Panc1 (cell line): Measurements from ENCODE around the gene LSM12. TPM values are rescaled to one million over a fixed set of nuclear protein-coding genes. Genes with fewer than 3 reads are reported as not detected.

Experiments used
- ATAC-seq: fragments of 200-7000 bp; cut with Tn5 transposase; 2 replicates; pipeline ENCODE4 v1.9.1; 2020; ENCODE audit warnings: mild to moderate bottlenecking, moderate library complexity
- BruUV-seq: library from RNA; stranded (reverse); fragments of 400-500 nt; replicated peaks from 2 replicates; lab custom pipeline; 2021; lab: Mats Ljungman, UMichigan
- CTCF ChIA-PET: fragments of 300-600 bp; sonication (Branson Sonifier 250); formaldehyde crosslinking; loops from one replicate; lab custom pipeline; 2022; ENCODE audit warnings: antibody characterized with exemption; lab: Charles Lee
- POLR2A ChIA-PET: fragments of 300-600 bp; sonication (Branson Sonifier 250); formaldehyde crosslinking; loops from one replicate; lab custom pipeline; 2022; ENCODE audit warnings: antibody characterized with exemption; lab: Charles Lee
- DNase-seq: peaks from one replicate; pipeline ENCODE4 v3.0.0-alpha.2; 2010; ENCODE audit warnings: low read depth, low spot score
- H3K27ac ChIP-seq: 2 replicates; pipeline ENCODE4 v1.5.1; 2011; ENCODE audit warnings: mild to moderate bottlenecking, low read length, inconsistent platforms
- H3K27me3 ChIP-seq: fragments of 200-500 bp; sonication (Bioruptor generic); 2 replicates; pipeline ENCODE4 v1.6.0; 2014; ENCODE audit warnings: low read length, inconsistent platforms; ENCODE audit not compliant: control insufficient read depth, insufficient read depth
- H3K36me3 ChIP-seq: fragments of 200-500 bp; sonication (Bioruptor generic); 2 replicates; pipeline ENCODE4 v1.5.1; 2014; ENCODE audit warnings: inconsistent platforms, mild to moderate bottlenecking, low read length, moderate library complexity; ENCODE audit not compliant: control insufficient read depth, insufficient read depth
- H3K4me1 ChIP-seq: 2 replicates; pipeline ENCODE4 v1.5.1; 2011; ENCODE audit warnings: inconsistent platforms, mild to moderate bottlenecking, low read length, moderate library complexity; ENCODE audit not compliant: control insufficient read depth, insufficient read depth
- H3K4me3 ChIP-seq, 2 experiments: 2 replicates each; pipeline ENCODE4 v1.5.1; 2011 to 2012; ENCODE audit warnings: low read depth in 2 of 2, low read length in 2 of 2, mild to moderate bottlenecking in 2 of 2, inconsistent platforms in 1 of 2, moderate library complexity in 1 of 2
- H3K9me3 ChIP-seq: fragments of 200-500 bp; sonication (Bioruptor generic); 2 replicates; pipeline ENCODE4 v1.5.1; 2014; ENCODE audit warnings: low read depth, mild to moderate bottlenecking, inconsistent platforms, low read length, moderate library complexity; ENCODE audit not compliant: control insufficient read depth, insufficient read depth
- POLR2AphosphoS5 ChIP-seq: IDR thresholded peaks from 2 replicates; pipeline ENCODE4 v1.6.1; 2012; ENCODE audit warnings: mild to moderate bottlenecking, low read depth, low read length, moderate library complexity
- REST ChIP-seq, 2 experiments: IDR thresholded peaks; 2 replicates each; pipeline ENCODE4 v1.6.1; 2011 to 2012; ENCODE audit warnings: low read depth in 2 of 2, control low read depth in 1 of 2, low read length in 1 of 2, mild to moderate bottlenecking in 1 of 2, moderate library complexity in 1 of 2; ENCODE audit not compliant: insufficient read depth in 1 of 2
- SIN3A ChIP-seq: IDR thresholded peaks from 2 replicates; pipeline ENCODE4 v1.6.1; 2012; ENCODE audit warnings: low read depth, mild to moderate bottlenecking, low read length, moderate library complexity, borderline replicate concordance; ENCODE audit not compliant: insufficient read depth
- TCF7L2 ChIP-seq: IDR thresholded peaks from 2 replicates; pipeline ENCODE4 v1.6.1; 2011; ENCODE audit warnings: mild to moderate bottlenecking, low read depth, low read length, inconsistent platforms
- in situ Hi-C: cut with HindIII; loops from 2 replicates; pipeline ENCODE4 v1.10.0; 2016; ENCODE audit warnings: low sequenced_read_pairs, low pct_unique_long_range_greater_than_20kb
- intact Hi-C: fragments of 100-400 bp; cut with micrococcal nuclease; formaldehyde crosslinking; loops from one replicate; pipeline ENCODE4 v1.10.0; 2022; ENCODE audit not compliant: unreplicated experiment
- total RNA-seq: library from RNA; stranded (reverse); gene quantifications from one replicate; pipeline ENCODE4 v1.2.1, GENCODE V29; 2021; ENCODE audit not compliant: unreplicated experiment
- TF ChIP-seq, protein P1 (sequence below): fragments of 450-650 bp; IDR thresholded peaks from 2 replicates; pipeline ENCODE4 v1.5.1; 2017; ENCODE audit warnings: mild to moderate bottlenecking

The LSM12 gene
- total RNA-seq, 1 experiment from 2014 or later: 73.0 TPM

DNA sequence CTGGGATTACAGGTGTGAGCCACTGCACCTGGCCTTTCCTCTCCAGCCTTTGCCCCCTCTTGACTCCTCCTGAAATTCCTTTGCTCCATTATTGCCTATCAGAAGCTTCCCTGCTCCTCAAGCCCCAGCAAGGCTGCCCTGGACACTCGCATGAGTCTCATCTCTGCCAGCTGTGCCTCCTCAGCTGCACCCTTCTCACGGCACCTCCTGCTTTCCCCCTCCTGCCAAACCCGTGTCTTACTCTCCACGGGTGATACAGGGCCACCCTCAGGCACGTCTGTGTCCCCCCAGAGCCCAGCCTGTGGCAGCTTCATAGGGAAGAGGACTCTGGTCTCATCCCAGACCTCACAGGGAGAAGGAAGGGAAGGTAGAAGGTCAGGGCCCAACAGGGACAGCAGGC, 19.4 kb upstream of the LSM12 start:
- CTCF ChIA-PET: no interaction called here
- ATAC-seq (no peak), DNase-seq (no peak)

DNA sequence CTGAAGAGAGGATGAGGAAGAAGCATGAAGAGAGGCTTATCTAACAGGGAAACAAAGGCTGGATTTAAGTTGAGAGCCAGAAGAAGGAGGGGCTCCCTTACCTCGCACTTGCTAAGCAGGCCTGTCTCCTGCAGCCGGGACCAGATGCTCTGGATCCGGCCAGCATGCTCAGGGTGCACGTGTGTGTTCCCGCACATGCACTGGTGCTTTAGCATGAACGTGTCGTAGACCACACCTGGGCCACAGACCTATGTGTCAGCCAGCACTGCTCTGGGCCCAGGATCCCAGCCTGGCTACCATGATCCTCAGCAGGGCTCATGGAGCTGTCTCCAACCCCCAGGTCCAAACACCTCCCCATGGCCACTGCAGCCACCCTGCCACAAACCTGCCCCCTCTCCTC, 18.4 kb upstream of the LSM12 start:
- no peaks in the 10 kb centered on the region for H3K9me3 ChIP-seq
- no peaks in the 10 kb centered on the region for H3K36me3 ChIP-seq
- POLR2A ChIA-PET: interaction anchor here (0.6 kb wide), 1 partner anchor 8 kb away, joined by 3 read pairs; no protein-coding TSS in a partner anchor
- H3K27ac ChIP-seq: no peak overlapping the region
- intact Hi-C loops: no loop called here
- TF ChIP-seq POLR2AphosphoS5 (no peak), SIN3A (no peak), TCF7L2 (no peak), REST (IDR thresholded peaks at IDR 0.05; ENCODE audit: insufficient read depth in 1 of 2, low read depth in 2 of 2, low read length in 1 of 2) (no peak)
- TF ChIP-seq, protein P1, sequence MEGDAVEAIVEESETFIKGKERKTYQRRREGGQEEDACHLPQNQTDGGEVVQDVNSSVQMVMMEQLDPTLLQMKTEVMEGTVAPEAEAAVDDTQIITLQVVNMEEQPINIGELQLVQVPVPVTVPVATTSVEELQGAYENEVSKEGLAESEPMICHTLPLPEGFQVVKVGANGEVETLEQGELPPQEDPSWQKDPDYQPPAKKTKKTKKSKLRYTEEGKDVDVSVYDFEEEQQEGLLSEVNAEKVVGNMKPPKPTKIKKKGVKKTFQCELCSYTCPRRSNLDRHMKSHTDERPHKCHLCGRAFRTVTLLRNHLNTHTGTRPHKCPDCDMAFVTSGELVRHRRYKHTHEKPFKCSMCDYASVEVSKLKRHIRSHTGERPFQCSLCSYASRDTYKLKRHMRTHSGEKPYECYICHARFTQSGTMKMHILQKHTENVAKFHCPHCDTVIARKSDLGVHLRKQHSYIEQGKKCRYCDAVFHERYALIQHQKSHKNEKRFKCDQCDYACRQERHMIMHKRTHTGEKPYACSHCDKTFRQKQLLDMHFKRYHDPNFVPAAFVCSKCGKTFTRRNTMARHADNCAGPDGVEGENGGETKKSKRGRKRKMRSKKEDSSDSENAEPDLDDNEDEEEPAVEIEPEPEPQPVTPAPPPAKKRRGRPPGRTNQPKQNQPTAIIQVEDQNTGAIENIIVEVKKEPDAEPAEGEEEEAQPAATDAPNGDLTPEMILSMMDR: no peak
- BruUV-seq: no TSS peak
- CTCF ChIA-PET: no interaction called here
- H3K27me3 ChIP-seq: no peaks in the 10 kb centered on the region
- ATAC-seq: no peak
- peaks cover 4% of the 10 kb centered on the region; the same call in 1 of the 2 replicates for H3K4me1 ChIP-seq
- no peak for DNase-seq
- in situ Hi-C loops: no loop called here
- no peak overlapping the region for H3K4me3 ChIP-seq

More for the DNA sequence above, 19.4 kb upstream of the LSM12 start:
- H3K36me3 ChIP-seq: no peaks in the 10 kb centered on the region
- peaks cover 4% of the 10 kb centered on the region; the same call in 1 of the 2 replicates for H3K4me1 ChIP-seq
- no peaks in the 10 kb centered on the region for H3K9me3 ChIP-seq
- TF ChIP-seq REST (IDR thresholded peaks at IDR 0.05; ENCODE audit: insufficient read depth in 1 of 2, low read depth in 2 of 2, low read length in 1 of 2) (no peak), TCF7L2 (no peak)
- H3K27ac ChIP-seq: no peak overlapping the region
- no TSS peak for BruUV-seq
- intact Hi-C loops (no loop called here), in situ Hi-C loops (no loop called here)
- H3K27me3 ChIP-seq: no peaks in the 10 kb centered on the region
- POLR2A ChIA-PET: no interaction called here
- no peak overlapping the region for H3K4me3 ChIP-seq
